Skin of body (tissue), 2 donors: ENCODE results near the gene LRP8. TPM values are rescaled to one million over a fixed set of nuclear protein-coding genes. Genes with fewer than 3 reads are reported as not detected.

Experiments
- DNase-seq: peaks from one replicate; lab custom pipeline; 2025; lab: John Stamatoyannopoulos, UW
- total RNA-seq: library from RNA; depleted of rRNA; stranded (reverse); fragments of >200 nt; gene quantifications from one replicate; pipeline ENCODE4 v1.2.3, GENCODE V29; 2014

Gene LRP8
- total RNA-seq, 1 donor from 2014 or later = 5.1 TPM

- DNase-seq = no peak
Observed at GRCh38 chr1:53340660-53341520, 13.0 kb upstream of the LRP8 start.

GRCh38 chr1:53339736-53340635 lies 12.1 kb upstream of the LRP8 start:
- DNase-seq = no peak

- DNase-seq = no peak
Observed at GRCh38 chr1:53338423-53338822, 10.6 kb upstream of the LRP8 start.

GRCh38 chr1:53337499-53337898 lies 9.6 kb upstream of the LRP8 start:
- DNase-seq = no peak

DNA sequence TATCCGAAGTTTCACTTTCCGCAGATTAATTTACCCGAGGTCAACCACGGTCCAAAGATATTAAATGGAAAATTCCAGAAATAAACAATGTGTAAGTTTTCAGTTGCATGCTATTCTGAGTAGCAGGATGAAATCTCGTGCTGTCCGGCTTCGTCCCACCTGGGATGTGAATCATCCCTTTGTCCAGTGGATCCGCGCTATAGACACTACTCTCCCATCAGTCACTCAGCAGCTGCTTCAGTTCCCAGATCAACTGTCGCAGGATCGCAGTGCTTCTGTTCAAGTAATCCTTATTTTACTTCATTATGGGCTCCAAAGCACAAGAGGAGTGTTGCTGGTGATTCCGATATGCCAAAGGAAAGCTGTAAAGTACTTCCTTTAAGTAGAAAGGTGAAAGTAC lies 8.3 kb upstream of the LRP8 start:
- DNase-seq = no peak

- DNase-seq = no peak
Observed at GRCh38 chr1:53335661-53336060, 7.8 kb upstream of the LRP8 start.

DNA sequence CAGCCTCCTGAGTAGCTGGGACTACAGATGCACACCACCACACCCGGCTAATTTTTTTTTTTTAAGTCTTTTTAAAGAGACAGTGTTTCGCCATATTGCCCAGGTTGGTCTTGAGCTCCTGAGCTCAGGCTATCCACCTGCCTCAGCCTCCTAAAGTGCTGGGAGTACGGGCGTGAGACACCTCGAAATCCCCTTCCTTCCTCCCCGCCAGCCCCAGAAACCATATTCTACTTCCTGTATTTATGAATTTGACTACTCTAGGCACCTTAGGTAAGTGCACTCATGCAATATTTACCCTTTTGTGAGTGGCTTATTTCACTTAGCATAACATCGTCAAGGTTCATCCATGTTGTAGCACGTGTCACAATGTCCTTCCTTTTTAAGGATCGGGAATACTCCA lies 6.9 kb upstream of the LRP8 start:
- no peak for DNase-seq

GRCh38 chr1:53334312-53334711 lies 6.4 kb upstream of the LRP8 start:
- DNase-seq = no peak

DNA sequence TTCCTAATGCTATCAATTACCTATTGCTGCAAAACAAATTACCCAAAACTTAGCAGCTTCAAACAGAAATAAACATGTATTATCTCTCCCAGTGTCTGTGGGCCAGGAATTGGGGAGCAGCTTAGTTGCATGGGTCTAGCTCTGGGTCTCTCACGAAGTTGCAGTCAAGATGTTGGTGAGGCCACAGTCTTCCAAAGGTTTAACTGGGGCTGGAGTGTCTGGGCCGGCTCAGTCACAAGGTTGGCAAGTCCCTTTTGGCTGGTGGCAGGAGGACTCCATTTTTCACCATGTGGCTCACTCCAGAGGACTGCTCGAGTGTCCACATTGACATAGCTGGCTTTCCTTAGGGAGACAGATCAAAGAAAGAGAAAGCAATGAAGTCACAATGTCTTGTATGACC lies 5.0 kb upstream of the LRP8 start:
- no peak for DNase-seq

DNA sequence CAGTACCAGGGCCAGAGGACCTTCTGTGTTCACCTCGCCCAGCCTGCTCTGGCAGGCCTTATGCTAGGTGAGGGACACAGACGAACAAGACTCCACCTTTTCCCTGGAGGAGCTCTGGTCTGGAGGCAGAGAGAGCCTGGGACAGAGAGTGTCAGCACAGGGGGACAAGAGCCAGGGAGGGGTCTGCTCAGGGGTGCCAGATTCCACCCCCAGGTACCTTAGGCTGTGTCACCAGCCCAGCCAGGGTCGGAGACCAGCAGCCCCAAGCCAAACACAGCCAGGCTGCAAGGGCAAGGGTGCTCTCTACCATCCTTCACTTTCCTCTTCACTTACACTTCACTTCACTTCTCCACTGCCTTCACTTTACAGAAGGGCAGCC lies 4.3 kb upstream of the LRP8 start:
- no peak for DNase-seq

- DNase-seq = no peak
Observed at GRCh38 chr1:53331446-53332185, 3.7 kb upstream of the LRP8 start.

- DNase-seq = no peak
Observed at GRCh38 chr1:53330819-53331218, 2.9 kb upstream of the LRP8 start.

GRCh38 chr1:53328541-53329499 lies 950 bp upstream of the LRP8 start:
- DNase-seq = no peak

- DNase-seq = peak; percentile 13
Observed at GRCh38 chr1:53327182-53327913, 522 bp downstream of the LRP8 start.

DNA sequence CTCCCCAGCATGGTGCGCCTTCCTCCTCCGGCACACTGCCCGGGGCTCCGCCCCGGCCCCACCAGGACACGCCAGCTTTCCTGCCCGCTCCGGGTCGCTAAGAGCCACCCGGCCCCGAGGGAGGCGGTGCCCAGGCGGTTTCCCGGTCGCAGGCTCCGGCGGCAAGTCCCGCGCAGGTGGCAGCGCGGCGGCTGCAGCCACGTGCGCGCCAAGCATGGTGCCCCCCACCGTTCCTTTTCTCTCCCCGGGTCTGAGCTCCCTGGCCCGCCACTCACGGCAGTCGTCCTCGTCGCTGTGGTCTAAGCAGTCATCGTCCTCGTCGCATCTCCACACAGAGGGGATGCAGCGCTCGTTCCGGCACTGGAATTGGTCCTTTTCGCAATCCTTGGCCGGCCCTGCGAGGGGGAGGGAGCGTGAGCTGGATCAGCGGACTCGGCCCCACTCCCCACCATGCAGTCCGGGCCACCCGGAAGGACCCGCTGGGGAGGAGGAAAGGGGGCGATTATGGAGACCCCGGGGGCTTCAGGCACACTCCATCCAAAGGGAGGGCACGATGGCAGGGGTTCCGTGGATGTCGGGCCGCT lies 1.2 kb downstream of the LRP8 start:
- DNase-seq = no peak

DNA sequence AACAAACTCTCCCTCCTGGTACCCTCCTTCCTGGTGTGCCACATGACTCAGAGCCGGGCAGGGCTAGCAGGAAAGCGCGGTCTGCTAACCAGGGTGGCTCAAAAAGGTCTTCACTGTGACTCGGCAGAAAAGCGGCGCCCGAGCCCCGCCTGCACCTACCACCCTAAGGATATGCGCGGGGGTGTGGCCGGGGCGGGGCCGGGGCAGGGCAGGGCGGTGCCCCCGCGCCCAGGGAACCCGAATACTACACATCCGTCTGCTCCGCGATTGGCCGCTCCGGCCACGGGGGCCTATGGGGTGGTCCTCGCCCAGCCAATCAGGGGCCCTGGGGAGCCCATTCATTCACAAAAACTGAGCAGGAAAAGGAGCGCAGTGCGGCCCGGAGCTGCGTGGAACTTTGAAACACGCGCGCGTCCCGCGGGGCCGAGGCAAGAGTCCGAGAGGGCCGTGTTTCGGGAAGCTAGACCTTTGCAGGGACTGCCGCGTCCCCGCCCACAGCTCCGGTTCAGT lies 1.7 kb downstream of the LRP8 start:
- peak; percentile 28 for DNase-seq

- no peak for DNase-seq
Observed at GRCh38 chr1:53325326-53326087, 2.4 kb downstream of the LRP8 start.

DNA sequence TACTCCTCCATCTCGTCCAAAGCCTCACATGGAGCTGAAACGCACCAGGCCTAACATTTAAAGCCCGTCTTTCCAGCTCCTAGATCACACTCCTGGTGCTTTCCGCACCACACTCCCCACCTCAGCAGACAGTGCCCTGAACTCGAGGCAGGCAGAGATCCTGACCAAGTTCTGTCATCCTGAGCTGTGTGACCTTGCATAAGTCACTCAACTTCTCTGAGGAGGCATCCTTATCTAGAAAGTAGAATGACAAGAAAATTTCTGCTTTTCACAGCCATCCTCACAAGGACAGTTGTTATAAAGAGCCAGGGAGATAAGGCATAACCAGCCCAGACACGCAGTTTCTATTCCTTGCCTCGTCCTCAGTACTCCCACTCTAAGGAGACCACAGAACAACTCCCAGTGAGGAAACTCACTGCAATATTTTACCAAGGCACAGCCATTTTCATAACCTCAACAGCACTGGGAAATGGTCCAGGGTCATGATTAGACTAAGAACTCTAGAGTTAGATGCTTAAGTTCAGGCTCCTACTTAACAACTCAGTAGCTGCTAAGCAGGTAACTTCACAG lies 3.1 kb downstream of the LRP8 start:
- no peak for DNase-seq
